ENCODE results near the gene CENPB. TPM values are rescaled to one million over a fixed set of nuclear protein-coding genes. Genes with fewer than 3 reads are reported as not detected.

Gene CENPB
- total and polyA plus RNA-seq, 7 donors, result 52.7 to 99.9 (median 73.4) TPM

GRCh38 chr20:3748073-3748472 is 38.5 kb downstream of the CENPB start:
- H3K27me3 ChIP-seq, result peaks cover 0 to 26% (median 9%) of the 10 kb centered on the region in 3 donors
- no peaks in the 10 kb centered on the region for H3K9me3 ChIP-seq
- intact Hi-C loops (cut with DNase I), result no loop called here
- no peak overlapping the region for H3K4me3 ChIP-seq
- WGBS, 2 donors, result 89 to 93% methylated on average over 16 of the region's 16 CpGs
- peak; percentile 67 for DNase-seq
- peaks cover 0 to 23% (median 4%) of the 10 kb centered on the region in 4 donors for H3K36me3 ChIP-seq
- H3K27ac ChIP-seq, result no peak overlapping the region
- peaks cover 0 to 29% (median 8%) of the 10 kb centered on the region in 4 donors for H3K4me1 ChIP-seq
- TF ChIP-seq EP300 (IDR thresholded peaks at IDR 0.05) (no peak), POLR2AphosphoS5 (IDR thresholded peaks at IDR 0.05) (no peak), POLR2A (IDR thresholded peaks at IDR 0.05) (no peak), CTCF (IDR thresholded peaks at IDR 0.05) (no peak)

- Histone ChIP-seq H3K4me1 (peaks cover 0 to 25% (median 7%) of the 10 kb centered on the region in 4 donors), H3K27me3 (peaks cover 0 to 26% (median 9%) of the 10 kb centered on the region in 3 donors), H3K9me3 (no peaks in the 10 kb centered on the region), H3K4me3 (no peak overlapping the region), H3K27ac (no peak overlapping the region), H3K36me3 (peaks cover 0 to 20% (median 4%) of the 10 kb centered on the region in 4 donors)
- intact Hi-C loops (cut with DNase I), result no loop called here
- no peak for DNase-seq
- TF ChIP-seq EP300 (IDR thresholded peaks at IDR 0.05), result no peak
- no peak for TF ChIP-seq POLR2AphosphoS5 (IDR thresholded peaks at IDR 0.05)
- no peak for TF ChIP-seq CTCF (IDR thresholded peaks at IDR 0.05)
- TF ChIP-seq POLR2A (IDR thresholded peaks at IDR 0.05), result no peak
- WGBS, 2 donors, result 68 to 83% methylated on average over 2 of the region's 2 CpGs
These were observed 39.1 kb downstream of the CENPB start for GRCh38 chr20:3747471-3747870.

GRCh38 chr20:3745686-3746173 is 40.8 kb downstream of the CENPB start:
- Histone ChIP-seq H3K9me3 (no peaks in the 10 kb centered on the region), H3K27me3 (peaks cover 0 to 26% (median 9%) of the 10 kb centered on the region in 3 donors), H3K4me1 (peaks cover 0 to 17% (median 4%) of the 10 kb centered on the region in 4 donors), H3K4me3 (no peak overlapping the region), H3K27ac (no peak overlapping the region), H3K36me3 (peaks cover 0 to 4% (median 2%) of the 10 kb centered on the region in 4 donors)
- intact Hi-C loops (cut with DNase I), result no loop called here
- no peak for TF ChIP-seq POLR2A (IDR thresholded peaks at IDR 0.05)
- TF ChIP-seq EP300 (IDR thresholded peaks at IDR 0.05), result no peak
- no peak for TF ChIP-seq CTCF (IDR thresholded peaks at IDR 0.05)
- TF ChIP-seq POLR2AphosphoS5 (IDR thresholded peaks at IDR 0.05), result no peak
- 68 to 80% methylated on average over 11 of the region's 11 CpGs for WGBS, 2 donors
- DNase-seq, result no peak

- peaks cover 0 to 26% (median 9%) of the 10 kb centered on the region in 3 donors for H3K27me3 ChIP-seq
- intact Hi-C loops (cut with DNase I), result no loop called here
- no peaks in the 10 kb centered on the region for H3K36me3 ChIP-seq
- 34 to 43% methylated on average over 45 of the region's 45 CpGs for WGBS, 2 donors
- H3K4me3 ChIP-seq, result no peak overlapping the region
- peaks cover 0 to 15% (median 4%) of the 10 kb centered on the region in 4 donors for H3K4me1 ChIP-seq
- TF ChIP-seq POLR2A (IDR thresholded peaks at IDR 0.05) (no peak), CTCF (IDR thresholded peaks at IDR 0.05) (no peak), EP300 (IDR thresholded peaks at IDR 0.05) (no peak), POLR2AphosphoS5 (IDR thresholded peaks at IDR 0.05) (no peak)
- H3K9me3 ChIP-seq, result no peaks in the 10 kb centered on the region
- DNase-seq, result peak; percentile 80
- H3K27ac ChIP-seq, result no peak overlapping the region
These were observed 41.5 kb downstream of the CENPB start for GRCh38 chr20:3744806-3745685.
